ENCODE results near the gene UTP11. TPM values are rescaled to one million over a fixed set of nuclear protein-coding genes. Genes with fewer than 3 reads are reported as not detected.

The UTP11 gene
- total RNA-seq, 1 donor from 2014 or later, result 49.2 TPM

- no peak for DNase-seq (ENCODE audit: low read depth)
- H3K4me3 ChIP-seq (ENCODE audit: low read depth, low read length), result no peak overlapping the region
- no peak for TF ChIP-seq CTCF (conservative IDR thresholded peaks at IDR 0.05; ENCODE audit: low read depth, low read length)
Measured at GRCh38 chr1:38064197-38064903, 51.8 kb downstream of the UTP11 start.

GRCh38 chr1:38068220-38068979, 55.9 kb downstream of the UTP11 start:
- no peak for TF ChIP-seq CTCF (conservative IDR thresholded peaks at IDR 0.05; ENCODE audit: low read depth, low read length)
- DNase-seq (ENCODE audit: low read depth), result no peak
- no peak overlapping the region for H3K4me3 ChIP-seq (ENCODE audit: low read depth, low read length)

GRCh38 chr1:38068980-38069340, 56.4 kb downstream of the UTP11 start:
- no peak for DNase-seq (ENCODE audit: low read depth)
- no peak overlapping the region for H3K4me3 ChIP-seq (ENCODE audit: low read depth, low read length)
- no peak for TF ChIP-seq CTCF (conservative IDR thresholded peaks at IDR 0.05; ENCODE audit: low read depth, low read length)

- peak; percentile 6 for DNase-seq (ENCODE audit: low read depth)
- H3K4me3 ChIP-seq (ENCODE audit: low read depth, low read length), result no peak overlapping the region
- TF ChIP-seq CTCF (conservative IDR thresholded peaks at IDR 0.05; ENCODE audit: low read depth, low read length), result peak; percentile 72
Measured at GRCh38 chr1:38071312-38072256, 59.0 kb downstream of the UTP11 start.

GRCh38 chr1:38072858-38073257, 60.3 kb downstream of the UTP11 start:
- H3K4me3 ChIP-seq (ENCODE audit: low read depth, low read length), result no peak overlapping the region
- no peak for DNase-seq (ENCODE audit: low read depth)
- no peak for TF ChIP-seq CTCF (conservative IDR thresholded peaks at IDR 0.05; ENCODE audit: low read depth, low read length)

GRCh38 chr1:38073534-38074301, 61.2 kb downstream of the UTP11 start:
- no peak overlapping the region for H3K4me3 ChIP-seq (ENCODE audit: low read depth, low read length)
- no peak for TF ChIP-seq CTCF (conservative IDR thresholded peaks at IDR 0.05; ENCODE audit: low read depth, low read length)
- no peak for DNase-seq (ENCODE audit: low read depth)
